B cell (primary cell): ENCODE data around the gene ZNF445. TPM values are rescaled to one million over a fixed set of nuclear protein-coding genes. Genes with fewer than 3 reads are reported as not detected.
"Not testable (repeated sequence)": the region's sequence is repeated elsewhere in the genome, so short reads cannot be mapped to it uniquely, and the experiment has no call there.

Experiments used
- ATAC-seq: fragments of 200-7000 bp; cut with Tn5 transposase; one replicate; pipeline ENCODE4 v1.10.0; 2021; ENCODE audit warnings: low read depth, mild to moderate bottlenecking, moderate number of reproducible peaks, moderate library complexity
- CTCF ChIA-PET: fragments of 350-600 bp; sonication (Branson Sonifier 250); formaldehyde crosslinking; loops from one replicate; lab custom pipeline; 2021; ENCODE audit warnings: antibody characterized with exemption, inconsistent platforms; lab: Charles Lee
- POLR2A ChIA-PET: fragments of 350-600 bp; sonication (Branson Sonifier 250); formaldehyde crosslinking; loops from one replicate; lab custom pipeline; 2021; ENCODE audit warnings: antibody characterized with exemption; lab: Charles Lee
- DNase-seq: peaks from one replicate; pipeline ENCODE4 v3.0.0; 2013
- H2AFZ ChIP-seq: 2 replicates; pipeline ENCODE4 v1.6.1; 2012; ENCODE audit warnings: mild to moderate bottlenecking, low read depth, low read length; ENCODE audit not compliant: insufficient read depth, poor library complexity, severe bottlenecking
- H3K27ac ChIP-seq, 2 donors: 1 replicate in 1 of 2; 2 replicates in 1 of 2; pipeline ENCODE4 v1.5.1; 2012 to 2013; ENCODE audit warnings: low read length in 2 of 2, mild to moderate bottlenecking in 2 of 2, moderate library complexity in 1 of 2
- H3K27me3 ChIP-seq, 4 experiments: fragments of 200-600 bp in 1 of 4; sonication (generic) in 1 of 4; replicated peaks in 1 of 4; 1 replicate in 2 of 4; 2 replicates in 2 of 4; pipeline versions ENCODE4 v1.6.1 to v1.7.0; 2013 to 2016; ENCODE audit warnings: low read length in 3 of 4, mild to moderate bottlenecking in 2 of 4, mixed read lengths in 1 of 4, moderate library complexity in 1 of 4; ENCODE audit not compliant: insufficient read depth in 4 of 4, control insufficient read depth in 3 of 4; ENCODE audit errors: control extremely low read depth in 1 of 4
- H3K36me3 ChIP-seq, 2 experiments: replicated peaks in 1 of 2; 1 replicate in 1 of 2; 2 replicates in 1 of 2; pipeline versions ENCODE4 v1.6.1 to v1.7.1; 2013; ENCODE audit warnings: low read length in 1 of 2; ENCODE audit not compliant: insufficient read depth in 2 of 2, control insufficient read depth in 1 of 2; ENCODE audit errors: control extremely low read depth in 1 of 2, extremely low read depth in 1 of 2
- H3K4me1 ChIP-seq, 2 donors: fragments of 200-600 bp in 1 of 2; sonication (generic) in 1 of 2; 1 replicate in 1 of 2; 2 replicates in 1 of 2; pipeline versions ENCODE4 v1.5.1 to v1.6.1; 2013 to 2017; ENCODE audit warnings: low read length in 2 of 2; ENCODE audit not compliant: control insufficient read depth in 2 of 2, insufficient read depth in 2 of 2
- H3K4me2 ChIP-seq: replicated peaks from 2 replicates; pipeline ENCODE3; 2012; ENCODE audit warnings: mild to moderate bottlenecking, low read depth, low read length; ENCODE audit not compliant: poor library complexity, severe bottlenecking
- H3K4me3 ChIP-seq, 5 experiments: fragments of 200-600 bp in 1 of 5; sonication (generic) in 1 of 5; 1 replicate in 3 of 5; 2 replicates in 2 of 5; pipeline versions ENCODE4 v1.5.1 to v1.7.0; 2011 to 2016; ENCODE audit warnings: low read length in 4 of 5, mild to moderate bottlenecking in 4 of 5, low read depth in 2 of 5, control low read depth in 1 of 5, moderate library complexity in 1 of 5; ENCODE audit not compliant: insufficient read depth in 1 of 5; ENCODE audit errors: control extremely low read depth in 1 of 5, extremely low read depth in 1 of 5
- H3K79me2 ChIP-seq: fragments of 200-600 bp; sonication (generic); one replicate; pipeline ENCODE4 v1.6.0; 2016; ENCODE audit warnings: low read length; ENCODE audit not compliant: control insufficient read depth, insufficient read depth
- H3K9ac ChIP-seq: fragments of 200-600 bp; sonication (generic); 2 replicates; pipeline ENCODE4 v1.6.1; 2017; ENCODE audit warnings: mild to moderate bottlenecking, low read length, moderate library complexity
- H3K9me3 ChIP-seq, 3 donors: one replicate each; pipeline versions ENCODE4 v1.6.1 to v1.7.1; 2013; ENCODE audit warnings: low read length in 2 of 3; ENCODE audit not compliant: control insufficient read depth in 2 of 3, insufficient read depth in 1 of 3; ENCODE audit errors: control extremely low read depth in 1 of 3
- H4K20me1 ChIP-seq: 2 replicates; pipeline ENCODE4 v1.6.0; 2012; ENCODE audit warnings: mild to moderate bottlenecking, low read length; ENCODE audit not compliant: insufficient read depth, control insufficient read depth, poor library complexity, severe bottlenecking
- H3K27ac Mint-ChIP-seq: one replicate; pipeline ENCODE4 v1.8.0; 2021; ENCODE audit warnings: mixed read lengths
- H3K27me3 Mint-ChIP-seq: one replicate; pipeline ENCODE4 v1.8.0; 2021; ENCODE audit warnings: mixed read lengths
- H3K4me1 Mint-ChIP-seq: one replicate; pipeline ENCODE4 v1.8.0; 2021; ENCODE audit warnings: mixed read lengths
- H3K4me3 Mint-ChIP-seq: one replicate; pipeline ENCODE4 v1.8.0; 2021; ENCODE audit warnings: mixed read lengths
- H3K9me3 Mint-ChIP-seq: one replicate; pipeline ENCODE4 v1.8.0; 2022; ENCODE audit warnings: mixed read lengths; ENCODE audit not compliant: insufficient read depth
- CTCF ChIP-seq: fragments of 200-600 bp; IDR thresholded peaks from one replicate; pipeline ENCODE4 v1.8.0; 2022; ENCODE audit warnings: antibody characterized with exemption, mild to moderate bottlenecking
- EZH2 ChIP-seq: IDR thresholded peaks from 2 replicates; pipeline ENCODE4 v1.6.1; 2012; ENCODE audit warnings: borderline replicate concordance, low read depth, mild to moderate bottlenecking, moderate library complexity, low read length; ENCODE audit not compliant: insufficient read depth, poor library complexity, severe bottlenecking
- WGBS: methylation state at CpG from one replicate; pipeline ENCODE4 v1.1.5; 2013; ENCODE audit warnings: missing lambda C conversion rate; ENCODE audit not compliant: insufficient coverage; 5-methylcytosine and 5-hydroxymethylcytosine counted together
- intact Hi-C: fragments of 100-400 bp; cut with micrococcal nuclease; formaldehyde crosslinking; loops from one replicate; pipeline ENCODE4 v1.10.0; 2022
- polyA plus RNA-seq: library from polyadenylated mRNA; depleted of rRNA; stranded (reverse); fragments of >200 nt; gene quantifications from 2 replicates; pipeline ENCODE4 v1.2.3, GENCODE V29; 2012
- total RNA-seq, 2 donors: library from RNA; stranded (reverse); fragments of 120-200 nt in 1 of 2; gene quantifications; 1 replicate in 1 of 2; 2 replicates in 1 of 2; pipeline versions ENCODE4 v1.2.3 to v1.2.4, GENCODE V29; 2013 to 2022

Gene ZNF445
- total and polyA plus RNA-seq, 2 donors (not counting 1 experiment from before 2014, with no cell fraction given), result 2.6 to 29.7 TPM

GRCh38 chr3:44419116-44419922 lies 58.2 kb downstream of the ZNF445 start:
- no peak overlapping the region for H3K27ac Mint-ChIP-seq
- no peaks in the 10 kb centered on the region for H3K9me3 Mint-ChIP-seq
- Histone ChIP-seq H3K9ac (no peak overlapping the region), H3K4me1 (no peaks in the 10 kb centered on the region), H3K79me2 (no peaks in the 10 kb centered on the region), H2AFZ (no peak overlapping the region), H3K9me3 (peaks cover 0 to 8% (median 0%) of the 10 kb centered on the region in 3 donors), H3K36me3 (no peaks in the 10 kb centered on the region), H3K27ac (no peak overlapping the region), H3K27me3 (no peaks in the 10 kb centered on the region), H3K4me3 (no peak overlapping the region), H3K4me2 (no peak overlapping the region), H4K20me1 (no peaks in the 10 kb centered on the region)
- no peak for TF ChIP-seq CTCF
- no peak for TF ChIP-seq EZH2
- ATAC-seq, result no peak
- H3K4me3 Mint-ChIP-seq, result no peak overlapping the region
- CTCF ChIA-PET, result no interaction called here
- H3K4me1 Mint-ChIP-seq, result no peaks in the 10 kb centered on the region
- no peak for DNase-seq
- no peaks in the 10 kb centered on the region for H3K27me3 Mint-ChIP-seq
- POLR2A ChIA-PET, result no interaction called here
- 76% methylated on average over 10 of the region's 11 CpGs for WGBS
- intact Hi-C loops, result no loop called here

- no peak overlapping the region for H3K4me2 ChIP-seq
- intact Hi-C loops, result no loop called here
- Mint-ChIP-seq H3K4me1 (no peaks in the 10 kb centered on the region), H3K4me3 (no peak overlapping the region), H3K27ac (no peak overlapping the region), H3K27me3 (no peaks in the 10 kb centered on the region), H3K9me3 (no peaks in the 10 kb centered on the region)
- H3K27me3 ChIP-seq, result no peaks in the 10 kb centered on the region
- TF ChIP-seq CTCF (no peak), EZH2 (no peak)
- 88% methylated on average over 2 of the region's 2 CpGs for WGBS
- POLR2A ChIA-PET, result no interaction called here
- H3K36me3 ChIP-seq, result no peaks in the 10 kb centered on the region
- no peak for DNase-seq
- no peaks in the 10 kb centered on the region for H3K79me2 ChIP-seq
- H3K9ac ChIP-seq, result no peak overlapping the region
- no peak overlapping the region for H3K27ac ChIP-seq
- CTCF ChIA-PET, result no interaction called here
- no peak overlapping the region for H2AFZ ChIP-seq
- no peaks in the 10 kb centered on the region for H3K4me1 ChIP-seq
- peaks cover 0 to 8% (median 0%) of the 10 kb centered on the region in 3 donors for H3K9me3 ChIP-seq
- H4K20me1 ChIP-seq, result no peaks in the 10 kb centered on the region
- H3K4me3 ChIP-seq, result no peak overlapping the region
- no peak for ATAC-seq
Observed at GRCh38 chr3:44418549-44418948, 58.9 kb downstream of the ZNF445 start.

GRCh38 chr3:44418118-44418517 lies 59.4 kb downstream of the ZNF445 start:
- H3K27me3 Mint-ChIP-seq, result not testable (repeated sequence)

More at GRCh38 chr3:44418118-44418517, 59.4 kb downstream of the ZNF445 start:
- intact Hi-C loops, H3K4me1 Mint-ChIP-seq, H3K27ac ChIP-seq, H2AFZ ChIP-seq, DNase-seq, H3K9me3 ChIP-seq, H4K20me1 ChIP-seq, H3K4me3 Mint-ChIP-seq, H3K4me3 ChIP-seq, H3K79me2 ChIP-seq, POLR2A ChIA-PET, H3K27ac Mint-ChIP-seq, H3K4me1 ChIP-seq, CTCF ChIA-PET, ATAC-seq, H3K36me3 ChIP-seq, H3K9me3 Mint-ChIP-seq, H3K27me3 ChIP-seq, H3K9ac ChIP-seq, H3K4me2 ChIP-seq: not testable (repeated sequence)
- whole genome bisulfite sequencing, result no CpG with 5 or more reads among the region's 4 CpGs
